GM18868 (cell line): Measurements from ENCODE around the gene R3HDM1.
A peak's percentile ranks its signal among the peaks of the same experiment; 100 is the strongest.
"Not testable (repeated sequence)": the region's sequence is repeated elsewhere in the genome, so short reads cannot be mapped to it uniquely, and the experiment has no call there.

Experiments used
- ATAC-seq: cut with Tn5 transposase; IDR thresholded peaks from one replicate; pipeline ENCODE4 v1.9.1; 2021; ENCODE audit warnings: mild to moderate bottlenecking, moderate library complexity; ENCODE audit not compliant: unreplicated experiment

Gene R3HDM1

DNA sequence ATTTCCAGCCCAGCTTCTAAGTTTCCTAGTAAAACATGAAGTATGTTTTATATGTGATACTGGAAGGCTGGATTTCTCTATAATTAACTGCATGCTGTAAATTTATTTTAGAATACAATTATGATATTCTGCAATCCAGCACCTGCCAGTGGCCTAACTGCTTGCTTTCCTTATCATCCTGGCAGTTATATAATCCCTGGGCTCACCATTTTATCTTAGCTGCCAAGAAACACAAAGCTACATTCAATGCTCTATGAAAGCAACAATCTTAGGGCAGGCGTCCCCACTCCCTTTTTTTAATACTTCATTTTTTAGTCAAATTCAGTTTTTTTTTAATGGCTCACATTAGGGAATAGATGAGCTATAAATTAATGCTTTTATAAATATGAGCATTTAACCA is 172.0 kb downstream of the R3HDM1 start:
- no peak for ATAC-seq

DNA sequence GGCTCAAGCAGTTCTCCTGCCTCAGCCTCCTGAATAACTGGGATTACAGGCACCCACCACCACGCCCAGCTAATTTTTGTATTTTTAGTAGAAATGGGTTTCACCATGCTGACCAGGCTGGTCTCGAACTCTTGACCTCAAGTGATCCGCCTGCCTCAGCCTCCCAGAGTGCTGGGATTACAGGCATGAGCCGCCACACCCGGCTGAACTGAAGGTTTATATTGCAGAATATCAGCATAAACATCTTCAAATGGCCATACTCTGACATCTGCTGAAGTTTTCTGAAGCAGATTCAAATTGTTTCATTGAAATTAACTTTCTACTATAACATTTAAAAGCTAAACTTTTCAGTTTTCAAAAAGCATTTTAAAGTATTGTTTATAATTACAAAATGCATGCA is 172.8 kb downstream of the R3HDM1 start:
- ATAC-seq: not testable (repeated sequence)

DNA sequence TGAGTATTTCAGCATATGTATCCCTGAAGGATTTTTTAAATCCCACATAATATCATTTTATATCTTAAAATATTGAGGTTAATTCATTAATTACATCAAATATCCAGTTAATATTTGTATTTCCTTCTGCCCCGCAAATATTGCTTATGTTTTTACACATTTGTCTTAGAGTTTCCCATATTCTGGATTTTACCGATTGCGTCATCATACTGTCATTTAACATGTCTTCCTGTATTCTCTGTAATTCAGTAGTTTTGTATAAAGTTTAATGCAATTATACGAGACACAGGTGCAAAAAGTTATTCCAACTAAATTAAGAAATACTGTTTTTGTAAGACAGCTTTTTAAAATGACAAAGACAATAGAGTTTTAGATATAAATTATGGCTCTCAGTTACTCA is 176.9 kb downstream of the R3HDM1 start:
- ATAC-seq: no peak

DNA sequence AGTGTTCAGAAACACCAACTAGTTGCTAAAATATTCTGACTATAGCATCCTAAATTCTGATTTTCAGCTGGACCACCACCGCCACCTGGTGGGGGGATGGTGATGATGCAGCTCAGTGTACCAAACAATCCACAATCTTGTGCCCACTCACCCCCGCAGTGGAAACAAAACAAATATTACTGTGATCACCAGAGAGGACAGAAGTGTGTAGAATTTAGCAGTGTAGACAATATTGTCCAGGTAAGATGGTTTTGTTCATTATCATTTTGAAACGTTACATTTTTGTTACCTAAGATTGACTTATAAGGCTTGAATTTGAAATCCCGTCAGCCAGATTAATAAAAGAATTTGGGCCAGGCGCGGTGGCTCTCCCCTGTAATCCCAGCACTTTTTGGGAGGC is 178.7 kb downstream of the R3HDM1 start:
- peak; percentile 56 for ATAC-seq

DNA sequence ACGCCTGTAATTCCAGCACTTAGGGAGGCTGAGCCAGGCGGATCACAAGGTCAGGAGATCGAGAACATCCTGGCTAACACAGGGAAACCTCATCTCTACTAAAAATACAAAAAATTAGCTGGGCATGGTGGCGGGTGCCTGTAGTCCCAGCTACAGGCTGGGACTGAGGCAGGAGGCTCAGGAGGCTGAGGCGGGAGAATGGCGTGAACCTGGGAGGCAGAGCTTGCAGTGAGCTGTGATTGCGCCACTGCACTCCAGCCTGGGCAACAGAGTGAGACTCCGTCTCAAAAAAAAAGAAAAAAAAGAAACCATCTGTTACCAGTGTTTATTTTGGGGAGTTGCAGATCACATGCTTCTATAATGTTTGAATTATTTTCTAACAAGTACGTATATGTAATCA is 183.8 kb downstream of the R3HDM1 start:
- ATAC-seq: not testable (repeated sequence)

DNA sequence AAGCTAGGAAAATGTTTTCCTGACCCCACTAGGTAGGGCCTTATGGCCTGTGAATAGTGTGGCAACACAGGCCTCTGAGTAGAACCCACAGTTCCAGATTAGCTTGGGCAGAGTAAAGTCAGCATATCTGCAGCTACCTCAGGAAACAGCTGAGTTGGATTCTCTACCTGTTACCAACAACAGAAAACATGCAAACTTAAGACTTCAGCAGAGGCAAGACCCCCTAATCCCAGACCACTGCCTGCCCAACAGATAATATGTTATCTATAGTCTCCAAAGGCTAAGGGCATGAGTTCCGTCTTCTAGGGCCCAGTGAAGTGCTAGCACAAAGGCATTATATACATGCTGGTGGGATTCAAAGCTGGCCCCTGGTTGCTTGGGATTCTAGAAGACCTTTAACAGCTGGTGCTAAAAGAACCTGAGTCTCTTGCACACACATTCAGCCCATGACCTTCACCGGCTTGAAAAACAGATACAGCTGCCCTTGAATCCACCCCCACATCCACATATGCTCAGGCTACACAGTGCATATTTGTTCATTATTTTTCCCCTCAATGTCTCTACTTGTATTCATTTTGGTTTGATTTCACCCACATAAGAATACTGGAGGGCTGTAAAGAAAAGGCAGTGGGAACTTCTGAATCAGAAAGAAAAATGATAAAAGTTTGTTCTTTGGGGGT is 196.9 kb downstream of the R3HDM1 start:
- no peak for ATAC-seq

DNA sequence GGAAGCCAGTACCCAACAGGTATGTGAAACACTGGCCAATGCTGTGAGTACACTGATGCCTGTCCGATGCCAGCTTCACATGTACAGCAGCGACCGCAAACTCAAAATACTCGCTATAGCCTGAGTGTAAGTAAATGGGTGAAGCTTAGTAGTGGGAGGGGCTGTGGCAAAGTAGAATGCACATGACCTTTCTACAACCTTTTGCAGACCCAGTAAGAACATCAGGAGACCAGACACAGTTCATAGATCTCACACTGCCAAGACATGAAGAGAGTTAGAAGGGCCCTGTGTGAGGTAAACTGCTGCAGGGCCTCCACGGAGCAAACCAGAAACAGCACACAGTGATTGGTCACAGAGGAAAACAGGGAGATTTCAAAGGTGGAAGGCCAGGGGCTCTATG is 201.3 kb downstream of the R3HDM1 start:
- ATAC-seq: no peak

DNA sequence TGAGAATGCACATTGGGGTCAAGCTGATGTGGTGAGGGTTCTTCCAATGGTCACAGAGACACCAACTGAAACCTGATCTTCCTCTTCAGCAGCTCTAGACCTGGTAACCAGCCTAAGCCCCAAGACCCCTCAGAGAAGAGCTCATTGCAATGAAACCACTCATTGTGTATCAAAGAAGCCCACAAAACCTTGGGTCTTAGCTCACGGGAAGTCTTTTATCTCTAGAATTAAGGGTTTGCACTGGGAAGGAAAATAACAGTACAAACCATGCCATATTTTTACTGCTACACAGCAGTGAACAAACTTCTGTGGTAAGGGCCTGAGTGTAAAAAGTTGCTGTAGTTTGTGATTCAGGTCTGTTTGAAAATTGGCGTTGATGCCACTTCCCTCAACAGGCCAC is 201.8 kb downstream of the R3HDM1 start:
- ATAC-seq: no peak

DNA sequence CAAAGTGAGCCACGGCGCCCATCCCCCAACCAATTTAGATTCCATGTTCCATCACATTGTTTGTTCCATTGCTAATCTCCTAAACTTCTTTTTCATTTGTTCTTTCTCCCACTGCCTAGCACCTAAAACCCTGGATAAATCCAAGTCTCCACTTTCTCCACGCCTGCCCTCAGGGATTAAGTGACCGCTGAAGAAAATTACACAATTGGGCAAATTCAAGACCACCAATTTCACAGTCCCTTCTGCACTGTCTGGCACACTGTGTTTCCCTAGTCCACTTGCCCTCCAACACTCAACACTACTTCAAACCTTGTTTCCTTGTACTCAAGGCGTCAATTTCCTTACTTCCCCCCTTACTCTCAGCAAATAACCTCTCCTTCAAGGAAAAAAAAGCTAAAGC is 205.3 kb downstream of the R3HDM1 start:
- no peak for ATAC-seq

DNA sequence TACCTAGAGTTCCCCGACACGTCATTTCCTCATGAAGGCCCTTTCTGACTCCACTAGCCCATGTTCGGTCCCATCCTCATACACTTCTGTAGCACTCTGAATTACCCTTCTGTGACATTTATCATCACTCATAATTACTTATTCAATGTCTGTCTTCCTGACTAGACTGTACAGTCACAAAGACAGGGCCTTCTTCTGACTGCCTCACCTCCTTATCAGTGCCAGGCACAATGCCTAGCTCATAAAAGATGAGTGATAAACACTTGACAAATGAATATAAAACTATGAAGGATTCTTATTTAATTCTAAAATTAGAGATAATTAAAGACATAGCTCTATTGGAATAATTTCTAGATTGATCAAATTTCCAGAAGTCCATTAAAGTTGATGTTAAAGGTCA is 208.9 kb downstream of the R3HDM1 start:
- no peak for ATAC-seq

DNA sequence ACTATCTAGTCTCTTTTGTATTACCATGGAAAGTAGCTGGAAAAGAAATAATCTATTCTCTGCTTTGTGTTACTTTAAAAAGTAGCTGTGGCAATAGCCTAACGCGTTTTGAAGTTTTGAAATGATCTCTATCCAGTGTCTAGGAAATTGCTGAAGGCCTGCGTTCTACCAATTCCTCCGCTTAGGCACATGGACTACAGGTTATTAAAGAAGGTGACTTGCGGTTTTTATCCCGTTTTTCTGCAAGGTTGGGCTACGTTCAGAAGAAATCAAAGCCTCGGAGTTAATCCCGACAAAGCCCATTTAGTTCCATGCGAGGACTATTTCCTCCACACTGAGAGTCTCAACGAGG is 209.7 kb downstream of the R3HDM1 start:
- ATAC-seq: no peak

DNA sequence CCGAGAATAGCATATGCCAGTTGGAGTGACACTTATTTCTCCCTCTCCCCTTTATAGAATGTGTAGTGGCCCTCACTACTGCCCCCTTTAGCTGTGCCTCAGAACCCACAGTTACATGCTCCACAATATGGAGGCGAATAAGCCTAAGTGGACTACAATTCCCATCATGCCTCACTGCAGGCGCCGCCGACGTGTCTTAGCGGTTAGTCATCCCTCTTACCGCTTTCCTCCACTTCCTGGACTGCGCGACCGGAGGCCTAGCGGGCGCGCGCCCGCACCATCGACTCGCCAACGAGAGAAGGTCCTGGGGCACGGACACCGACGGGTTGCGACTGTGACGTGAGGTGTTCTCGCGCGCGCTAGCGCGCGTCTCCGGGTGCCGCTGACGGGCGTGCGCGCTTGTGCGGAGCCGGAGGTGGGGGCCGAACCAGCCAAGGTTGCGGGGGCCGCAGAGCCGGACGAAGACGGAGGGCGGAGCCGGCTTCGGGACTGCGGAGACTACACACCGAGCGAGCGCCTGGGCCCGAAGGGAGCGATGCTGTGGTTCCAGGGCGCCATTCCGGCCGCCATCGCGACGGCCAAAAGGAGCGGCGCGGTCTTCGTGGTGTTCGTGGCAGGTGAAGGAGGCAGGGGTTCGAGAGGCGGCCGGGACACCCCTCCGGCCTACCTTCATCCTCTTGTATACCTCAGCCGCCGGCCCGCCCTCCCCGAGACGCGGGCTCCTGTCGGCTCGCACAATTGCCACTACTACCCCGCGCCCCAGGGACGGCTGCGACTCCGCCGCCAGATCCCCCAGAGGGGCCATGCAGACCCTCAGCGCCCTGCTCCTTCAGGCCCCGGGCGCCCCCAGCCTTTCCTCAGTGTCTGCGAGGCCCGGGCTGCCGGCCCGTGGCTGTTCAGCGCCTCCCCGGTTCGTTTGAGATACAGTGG is 210.4 kb downstream of the R3HDM1 start, which contains the start of gene UBXN4:
UBXN4 (plus strand) TSS at position 461 of the 930 bp plus-strand sequence; CDS start at position 536, 75 bp downstream.
- ATAC-seq: peak; percentile 92

DNA sequence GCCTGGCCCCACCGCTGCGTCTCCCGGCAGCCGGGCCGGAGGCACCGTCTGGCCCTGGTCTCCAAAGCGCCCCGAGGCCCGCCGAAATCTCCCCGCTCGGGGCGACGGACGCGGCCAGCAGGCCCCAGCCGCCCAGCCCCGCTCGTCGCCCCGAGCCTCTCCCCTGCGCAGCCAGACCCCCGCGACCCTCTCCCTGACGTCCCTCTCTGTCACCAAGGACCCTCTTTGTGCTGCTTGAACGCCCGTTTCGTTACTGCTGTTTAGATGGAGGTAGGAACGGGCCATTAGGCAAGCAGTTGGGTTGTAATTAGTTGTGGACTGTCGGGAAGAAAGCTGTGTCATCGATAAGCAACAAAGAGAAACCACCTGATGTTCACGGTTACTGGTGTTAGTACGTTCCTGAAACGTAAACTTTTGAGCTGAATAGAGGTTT is 211.1 kb downstream of the R3HDM1 start:
- peak; percentile 15 for ATAC-seq

DNA sequence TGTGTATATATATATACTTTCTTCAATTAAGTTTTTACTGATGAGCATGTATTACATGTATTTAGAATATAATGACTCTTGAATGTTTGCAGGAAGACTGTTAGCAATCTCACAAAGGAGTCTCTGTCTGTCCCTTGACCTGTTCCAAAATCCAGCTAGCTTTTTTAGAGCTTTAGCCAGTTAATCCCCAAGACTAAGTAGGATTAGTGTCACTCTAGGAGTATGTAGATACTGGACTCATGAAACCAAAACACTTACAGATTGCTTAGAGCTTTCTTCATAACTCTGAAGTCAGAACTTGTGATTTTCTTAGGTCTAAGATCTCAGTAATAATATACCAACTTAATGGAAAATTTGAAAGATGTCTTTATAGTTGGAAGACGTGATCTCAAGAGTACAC is 212.6 kb downstream of the R3HDM1 start:
- no peak for ATAC-seq

DNA sequence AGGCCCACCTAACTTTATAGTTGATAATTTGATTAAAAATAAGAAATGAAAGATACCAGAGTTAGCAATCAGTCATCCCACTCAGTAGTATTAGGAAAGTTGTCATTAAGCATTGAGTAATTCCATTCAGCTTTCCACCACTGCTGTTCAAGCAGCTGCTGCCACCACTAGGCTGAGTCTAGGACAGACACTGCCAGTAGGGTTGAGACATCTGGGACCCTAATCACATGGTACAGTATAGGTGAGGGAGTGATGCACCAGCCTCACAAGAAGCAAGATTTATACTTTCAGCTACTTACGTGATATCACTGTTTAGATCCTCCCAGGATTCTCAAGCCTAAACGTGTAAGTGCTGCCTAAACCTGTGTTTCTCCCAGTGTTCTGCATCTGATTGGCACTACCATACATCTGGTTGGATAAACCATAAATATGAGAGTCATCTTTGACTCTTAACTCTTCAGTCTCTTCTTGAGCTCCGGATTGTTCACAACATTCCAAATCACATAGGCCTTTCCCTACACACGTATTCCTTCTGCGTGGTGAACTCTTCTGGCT is 213.6 kb downstream of the R3HDM1 start:
- ATAC-seq: peak; percentile 29

DNA sequence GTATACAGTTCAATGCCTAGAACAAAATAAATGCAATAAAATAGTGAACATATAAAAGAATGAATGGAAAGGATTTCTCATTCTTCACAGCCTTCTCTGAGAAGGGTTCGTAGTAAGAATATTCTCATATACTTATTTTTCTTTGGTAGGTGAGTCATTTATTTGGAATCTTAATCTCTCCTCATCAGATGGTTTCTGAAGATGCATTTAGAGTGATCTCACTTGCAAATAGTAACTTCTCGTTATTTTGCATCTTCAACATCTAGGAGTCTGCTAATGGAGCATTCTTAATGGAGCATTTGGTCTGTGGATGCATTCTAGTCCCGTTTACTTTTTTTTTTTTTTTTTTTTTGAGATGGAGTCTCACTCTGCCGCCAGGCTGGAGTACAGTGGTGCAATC is 214.3 kb downstream of the R3HDM1 start:
- ATAC-seq: no peak

DNA sequence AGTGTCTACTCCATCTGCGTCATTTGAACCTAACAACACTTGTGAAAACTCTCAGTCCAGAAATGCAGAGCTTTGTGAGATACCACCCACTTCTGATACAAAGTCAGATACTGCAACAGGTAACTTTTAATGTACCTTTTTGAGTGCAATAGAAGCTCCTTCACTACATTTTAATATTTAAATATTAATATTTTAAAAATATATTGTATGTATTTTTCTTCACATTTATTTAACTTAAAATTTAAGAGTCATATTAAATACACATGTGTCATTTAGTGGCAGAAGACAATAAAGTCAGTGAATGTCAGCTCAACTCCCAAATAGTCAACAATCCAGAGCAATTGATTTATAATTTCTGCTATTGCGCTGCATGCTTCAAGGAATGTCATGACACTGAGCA is 224.3 kb downstream of the R3HDM1 start:
- ATAC-seq: no peak

DNA sequence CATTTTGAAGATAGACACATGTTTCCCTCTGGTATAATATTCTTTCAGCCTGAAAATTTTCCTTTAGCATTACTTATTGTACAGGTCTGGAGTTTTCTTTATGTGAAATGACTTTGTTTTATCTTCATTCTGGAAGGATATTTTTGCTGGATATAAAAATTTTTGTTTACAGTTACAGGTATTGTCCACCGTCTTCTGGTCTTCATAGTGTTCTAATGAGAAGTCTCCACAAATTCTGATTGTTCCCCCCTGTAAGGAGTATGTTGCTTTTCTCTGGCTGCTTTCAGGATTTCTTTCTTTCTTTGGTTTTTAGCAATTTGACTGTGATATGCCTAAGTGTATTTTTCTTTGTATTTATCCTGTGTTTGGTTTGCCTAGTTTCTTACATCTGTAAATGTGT is 225.4 kb downstream of the R3HDM1 start:
- no peak for ATAC-seq

DNA sequence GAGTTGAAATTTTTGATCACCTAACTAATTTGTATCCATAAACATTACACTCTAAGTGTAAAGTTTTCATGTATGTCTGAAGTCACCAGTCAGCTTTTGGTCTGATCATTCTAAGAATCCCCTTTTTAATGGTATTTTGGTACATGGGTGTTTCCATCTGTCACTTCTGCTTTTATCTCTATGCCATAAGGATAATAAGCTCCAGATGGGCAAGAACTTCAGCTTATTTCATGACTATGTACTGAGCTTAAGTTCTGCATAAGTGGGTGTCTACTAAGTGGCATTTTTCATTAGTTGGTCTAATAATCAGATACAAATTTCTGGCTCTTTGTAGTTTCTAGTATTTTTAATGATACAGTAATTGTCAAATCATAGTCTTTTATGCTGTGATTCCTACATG is 230.7 kb downstream of the R3HDM1 start:
- no peak for ATAC-seq

DNA sequence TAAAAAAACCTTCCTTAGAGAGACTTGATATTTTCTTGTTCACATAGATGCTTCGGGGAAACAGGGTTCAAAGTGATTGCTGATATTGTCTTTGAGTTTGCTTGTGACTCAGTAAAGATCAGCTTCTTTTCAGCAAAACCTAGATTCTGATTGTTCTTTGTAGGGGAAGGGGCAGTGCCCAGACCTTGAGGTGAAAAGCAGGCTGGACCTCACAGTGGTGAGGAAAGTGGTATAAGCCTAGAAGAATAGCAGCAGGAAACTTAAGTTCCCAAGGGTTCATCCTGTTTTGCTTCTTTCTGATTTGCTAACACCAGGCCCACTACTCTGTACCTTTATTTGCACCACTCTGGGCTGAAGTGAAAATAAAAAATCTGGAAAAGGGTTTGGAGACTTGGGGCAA is 231.2 kb downstream of the R3HDM1 start:
- ATAC-seq: no peak

DNA sequence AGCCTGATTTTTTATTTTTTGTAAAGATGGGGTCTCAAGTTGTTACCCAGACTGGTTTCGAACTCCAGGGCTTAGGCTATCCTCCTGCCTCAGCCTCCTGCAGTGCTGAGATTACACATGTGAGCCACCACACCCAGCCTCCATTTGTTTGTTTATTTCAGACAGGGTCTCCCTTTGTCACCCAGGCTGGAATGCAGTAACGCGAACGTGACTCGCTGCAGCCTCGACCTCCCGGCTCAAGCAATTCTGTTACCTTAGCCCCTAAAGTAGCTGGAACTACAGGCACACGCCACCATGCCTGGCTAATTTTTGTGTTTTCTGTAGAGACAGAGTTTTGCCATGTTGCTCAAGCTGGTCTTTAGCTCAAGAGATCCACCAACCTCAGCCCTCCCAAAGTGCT is 237.6 kb downstream of the R3HDM1 start:
- ATAC-seq: no peak

DNA sequence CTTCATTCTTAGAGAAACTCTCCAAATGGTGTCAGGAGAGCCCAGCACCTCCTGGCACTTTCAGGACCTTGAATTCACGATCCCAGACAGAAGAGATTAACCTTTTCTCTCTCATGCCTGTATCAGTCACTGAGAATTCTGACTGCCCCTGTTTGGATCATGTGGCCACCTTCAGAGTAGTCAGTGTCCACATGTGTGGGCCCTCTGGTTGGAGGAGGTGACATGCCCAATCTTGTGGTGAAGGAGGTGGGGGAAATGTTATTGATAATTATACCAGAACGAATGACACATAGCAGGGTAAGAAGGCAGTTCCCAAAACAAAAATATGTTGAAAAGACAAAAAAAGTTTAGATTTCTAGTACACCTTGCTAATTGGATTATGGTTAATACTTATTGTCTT is 242.0 kb downstream of the R3HDM1 start:
- ATAC-seq: no peak
